C4-2B (cell line): ENCODE data around the gene PTPRD.

Experiments used
- ZFX ChIP-seq: fragments of 450-650 bp; IDR thresholded peaks from 2 replicates; pipeline ENCODE4 v1.6.1; 2017
- TF ChIP-seq, protein P1 (sequence below): fragments of 450-650 bp; conservative IDR thresholded peaks from 2 replicates; pipeline ENCODE4 v1.5.1; 2017; ENCODE audit warnings: mild to moderate bottlenecking

DNA sequence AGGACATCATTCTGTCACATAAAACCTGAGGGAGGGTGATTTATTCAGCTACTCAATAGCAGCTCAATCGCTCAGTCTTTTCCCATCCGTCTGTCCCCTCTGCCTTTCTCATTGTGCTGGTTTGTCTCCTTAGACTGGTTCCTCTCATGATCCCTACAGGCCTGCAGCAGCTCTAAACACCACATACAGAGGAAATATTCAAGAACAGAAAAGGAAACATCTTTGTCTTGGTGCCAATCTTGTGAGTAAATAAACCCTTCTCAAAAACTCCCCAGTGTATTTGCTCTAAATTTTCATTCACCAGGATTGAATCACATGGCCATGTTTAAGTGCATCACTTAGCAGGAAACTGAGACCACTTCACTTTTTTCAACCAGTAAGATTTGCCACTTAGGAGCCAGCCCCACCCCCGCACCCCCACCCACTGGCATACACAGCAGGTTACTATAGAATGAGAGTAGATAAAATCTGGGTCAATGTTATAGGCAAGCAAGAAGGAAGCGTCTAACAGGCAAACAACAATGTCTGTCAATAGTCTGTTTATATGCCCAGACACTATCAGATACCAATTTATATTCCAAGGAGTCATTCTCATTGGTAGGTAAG is 1917.7 kb downstream of the PTPRD start:
- TF ChIP-seq, protein P1, sequence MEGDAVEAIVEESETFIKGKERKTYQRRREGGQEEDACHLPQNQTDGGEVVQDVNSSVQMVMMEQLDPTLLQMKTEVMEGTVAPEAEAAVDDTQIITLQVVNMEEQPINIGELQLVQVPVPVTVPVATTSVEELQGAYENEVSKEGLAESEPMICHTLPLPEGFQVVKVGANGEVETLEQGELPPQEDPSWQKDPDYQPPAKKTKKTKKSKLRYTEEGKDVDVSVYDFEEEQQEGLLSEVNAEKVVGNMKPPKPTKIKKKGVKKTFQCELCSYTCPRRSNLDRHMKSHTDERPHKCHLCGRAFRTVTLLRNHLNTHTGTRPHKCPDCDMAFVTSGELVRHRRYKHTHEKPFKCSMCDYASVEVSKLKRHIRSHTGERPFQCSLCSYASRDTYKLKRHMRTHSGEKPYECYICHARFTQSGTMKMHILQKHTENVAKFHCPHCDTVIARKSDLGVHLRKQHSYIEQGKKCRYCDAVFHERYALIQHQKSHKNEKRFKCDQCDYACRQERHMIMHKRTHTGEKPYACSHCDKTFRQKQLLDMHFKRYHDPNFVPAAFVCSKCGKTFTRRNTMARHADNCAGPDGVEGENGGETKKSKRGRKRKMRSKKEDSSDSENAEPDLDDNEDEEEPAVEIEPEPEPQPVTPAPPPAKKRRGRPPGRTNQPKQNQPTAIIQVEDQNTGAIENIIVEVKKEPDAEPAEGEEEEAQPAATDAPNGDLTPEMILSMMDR: no peak
- no peak for TF ChIP-seq ZFX
